ENCODE data around the gene SOS1. TPM values are rescaled to one million over a fixed set of nuclear protein-coding genes. Genes with fewer than 3 reads are reported as not detected.
A peak's percentile ranks its signal among the peaks of the same experiment; 100 is the strongest.

SOS1 gene
- total and polyA plus RNA-seq, 2 of the 13 experiments (the other 11 are each of a cell fraction or from before 2014, with no cell fraction given), result 20.8 to 60.4 TPM

GRCh38 chr2:39124000-39124745 is 3.3 kb upstream of the SOS1 start (continued):
- TF ChIP-seq ZNF251 (CRISPR knock-in tag; IDR thresholded peaks at IDR 0.05), result no peak
- TF ChIP-seq ZNF335 (CRISPR knock-in tag; IDR thresholded peaks at IDR 0.05), result peak; percentile 37; the same call in 1 of the 2 replicates
- TF ChIP-seq SSRP1 (CRISPR knock-in tag; IDR thresholded peaks at IDR 0.05), result no peak
- peak; percentile 96 for TF ChIP-seq CBFB (CRISPR knock-in tag; IDR thresholded peaks at IDR 0.05)
- TF ChIP-seq HMG20A (CRISPR knock-in tag; IDR thresholded peaks at IDR 0.05; ENCODE audit: borderline replicate concordance), result peak; percentile 57; the same call in 1 of the 2 replicates
- peak; percentile 100 for TF ChIP-seq SMAD1 (CRISPR knock-in tag; IDR thresholded peaks at IDR 0.05; ENCODE audit: borderline replicate concordance, low read depth)
- peak; percentile 81; the same call in 1 of the 2 replicates for TF ChIP-seq ZNF253 (CRISPR knock-in tag; IDR thresholded peaks at IDR 0.05; ENCODE audit: borderline replicate concordance)
- peak; percentile 55; the same call in 1 of the 2 replicates for TF ChIP-seq HOXD1 (CRISPR knock-in tag; IDR thresholded peaks at IDR 0.05)
- peak; percentile 97 for TF ChIP-seq YEATS2 (CRISPR knock-in tag; IDR thresholded peaks at IDR 0.05; ENCODE audit: borderline replicate concordance)
- TF ChIP-seq PHB2 (IDR thresholded peaks at IDR 0.05; ENCODE audit: partially characterized antibody), result no peak
- TF ChIP-seq, protein P1, sequence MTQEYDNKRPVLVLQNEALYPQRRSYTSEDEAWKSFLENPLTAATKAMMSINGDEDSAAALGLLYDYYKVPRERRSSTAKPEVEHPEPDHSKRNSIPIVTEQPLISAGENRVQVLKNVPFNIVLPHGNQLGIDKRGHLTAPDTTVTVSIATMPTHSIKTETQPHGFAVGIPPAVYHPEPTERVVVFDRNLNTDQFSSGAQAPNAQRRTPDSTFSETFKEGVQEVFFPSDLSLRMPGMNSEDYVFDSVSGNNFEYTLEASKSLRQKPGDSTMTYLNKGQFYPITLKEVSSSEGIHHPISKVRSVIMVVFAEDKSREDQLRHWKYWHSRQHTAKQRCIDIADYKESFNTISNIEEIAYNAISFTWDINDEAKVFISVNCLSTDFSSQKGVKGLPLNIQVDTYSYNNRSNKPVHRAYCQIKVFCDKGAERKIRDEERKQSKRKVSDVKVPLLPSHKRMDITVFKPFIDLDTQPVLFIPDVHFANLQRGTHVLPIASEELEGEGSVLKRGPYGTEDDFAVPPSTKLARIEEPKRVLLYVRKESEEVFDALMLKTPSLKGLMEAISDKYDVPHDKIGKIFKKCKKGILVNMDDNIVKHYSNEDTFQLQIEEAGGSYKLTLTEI (CRISPR knock-in tag; conservative IDR thresholded peaks at IDR 0.05), result no peak
- TF ChIP-seq SIX1 (CRISPR knock-in tag; IDR thresholded peaks at IDR 0.05; ENCODE audit: borderline replicate concordance), result peak; percentile 65; the same call in 1 of the 2 replicates
- peak; percentile 98 for TF ChIP-seq SALL1 (CRISPR knock-in tag; IDR thresholded peaks at IDR 0.05)
- peak; percentile 4 for TF ChIP-seq ZEB1 (IDR thresholded peaks at IDR 0.05; ENCODE audit: insufficient replicate concordance, low read depth)
- peak; percentile 74 for TF ChIP-seq ZBTB33 (CRISPR knock-in tag; IDR thresholded peaks at IDR 0.05)
- TF ChIP-seq ZNF878 (CRISPR knock-in tag; IDR thresholded peaks at IDR 0.05), result no peak
- 0 out of 2 replicates have a peak, but pooled peaks have one; percentile 92 for TF ChIP-seq RARG (CRISPR knock-in tag; IDR thresholded peaks at IDR 0.05; ENCODE audit: low read depth)
- peak; percentile 52 to 59; a peak in 3 of 4 replicates for TF ChIP-seq NR2F1 (CRISPR knock-in tag; IDR thresholded peaks at IDR 0.05)
- TF ChIP-seq ZSCAN20 (CRISPR knock-in tag; IDR thresholded peaks at IDR 0.05; ENCODE audit: borderline replicate concordance), result peak; percentile 0; the same call in 1 of the 2 replicates
- peak; percentile 96 for TF ChIP-seq POLR2G (IDR thresholded peaks at IDR 0.05; ENCODE audit: low read depth, low read length)

Measured in HepG2 (cell line).